OCI-LY7 (cell line): Measurements from ENCODE around the gene ANKS1B.

Source experiments
- EZH2phosphoT487 ChIP-seq: fragments of 200-600 bp; sonication (generic); IDR thresholded peaks from 2 replicates; pipeline ENCODE4 v1.6.1; 2018; ENCODE audit warnings: low read depth, borderline replicate concordance, mild to moderate bottlenecking, mixed run types, antibody characterized with exemption, low read length, moderate library complexity, mixed read lengths
- TF ChIP-seq, protein P1 (sequence below): fragments of 200-600 bp; sonication (generic); conservative IDR thresholded peaks from 2 replicates; pipeline ENCODE4 v1.5.1; 2014; ENCODE audit warnings: mild to moderate bottlenecking, antibody characterized with exemption, low read length, moderate library complexity, mixed read lengths

DNA sequence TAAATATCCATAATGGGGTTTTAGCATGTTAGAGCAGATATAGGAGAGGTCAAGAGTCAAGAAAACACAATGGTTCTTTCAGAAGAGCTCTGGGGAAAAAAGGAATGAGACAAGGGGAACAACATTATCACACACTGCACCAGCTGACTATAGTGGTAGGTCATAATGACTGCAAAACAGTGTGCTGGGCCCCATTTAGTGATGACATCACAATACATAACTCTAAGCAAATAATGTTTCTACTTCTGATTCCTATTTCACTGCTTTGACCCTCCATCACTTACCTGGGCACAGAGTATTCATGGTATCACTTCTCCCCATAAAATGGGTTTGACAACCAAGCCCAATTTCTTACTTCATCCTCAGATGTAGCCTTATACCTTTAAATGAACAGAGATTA lies 275.1 kb downstream of the ANKS1B start:
- TF ChIP-seq, protein P1, sequence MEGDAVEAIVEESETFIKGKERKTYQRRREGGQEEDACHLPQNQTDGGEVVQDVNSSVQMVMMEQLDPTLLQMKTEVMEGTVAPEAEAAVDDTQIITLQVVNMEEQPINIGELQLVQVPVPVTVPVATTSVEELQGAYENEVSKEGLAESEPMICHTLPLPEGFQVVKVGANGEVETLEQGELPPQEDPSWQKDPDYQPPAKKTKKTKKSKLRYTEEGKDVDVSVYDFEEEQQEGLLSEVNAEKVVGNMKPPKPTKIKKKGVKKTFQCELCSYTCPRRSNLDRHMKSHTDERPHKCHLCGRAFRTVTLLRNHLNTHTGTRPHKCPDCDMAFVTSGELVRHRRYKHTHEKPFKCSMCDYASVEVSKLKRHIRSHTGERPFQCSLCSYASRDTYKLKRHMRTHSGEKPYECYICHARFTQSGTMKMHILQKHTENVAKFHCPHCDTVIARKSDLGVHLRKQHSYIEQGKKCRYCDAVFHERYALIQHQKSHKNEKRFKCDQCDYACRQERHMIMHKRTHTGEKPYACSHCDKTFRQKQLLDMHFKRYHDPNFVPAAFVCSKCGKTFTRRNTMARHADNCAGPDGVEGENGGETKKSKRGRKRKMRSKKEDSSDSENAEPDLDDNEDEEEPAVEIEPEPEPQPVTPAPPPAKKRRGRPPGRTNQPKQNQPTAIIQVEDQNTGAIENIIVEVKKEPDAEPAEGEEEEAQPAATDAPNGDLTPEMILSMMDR = no peak
- no peak for TF ChIP-seq EZH2phosphoT487
